HG03520 (cell line): ENCODE data around the gene PLB1.

Experiments used
- ATAC-seq: cut with Tn5 transposase; IDR thresholded peaks from one replicate; pipeline ENCODE4 v1.9.1; 2021; ENCODE audit warnings: mild to moderate bottlenecking, moderate library complexity; ENCODE audit not compliant: unreplicated experiment

Gene PLB1

GRCh38 chr2:28681606-28682005, 185.7 kb downstream of the PLB1 start:
- ATAC-seq: no peak

- no peak for ATAC-seq
Measured at GRCh38 chr2:28683100-28683706, 187.3 kb downstream of the PLB1 start.

- ATAC-seq: no peak
Measured at GRCh38 chr2:28684142-28684858, 188.4 kb downstream of the PLB1 start.

GRCh38 chr2:28687171-28687570, 191.3 kb downstream of the PLB1 start:
- ATAC-seq: no peak

- no peak for ATAC-seq
Measured at GRCh38 chr2:28687640-28688385, 192.0 kb downstream of the PLB1 start.

- ATAC-seq: no peak
Measured at GRCh38 chr2:28688818-28689217, 193.0 kb downstream of the PLB1 start.

GRCh38 chr2:28689771-28690170, 193.9 kb downstream of the PLB1 start:
- ATAC-seq: no peak

GRCh38 chr2:28692411-28692810, 196.6 kb downstream of the PLB1 start:
- ATAC-seq: no peak

- no peak for ATAC-seq
Measured at GRCh38 chr2:28693223-28693622, 197.4 kb downstream of the PLB1 start.
